Measurements from ENCODE around the gene EIF3L. TPM values are rescaled to one million over a fixed set of nuclear protein-coding genes. Genes with fewer than 3 reads are reported as not detected.
A peak's percentile ranks its signal among the peaks of the same experiment; 100 is the strongest.

Gene EIF3L
- total and polyA plus RNA-seq, 9 of the 15 experiments (the other 6 are each of a cell fraction or from before 2014, with no cell fraction given), result 257 to 699 (median 368) TPM

- peak; percentile 14 for TF ChIP-seq GTF3C2 (IDR thresholded peaks at IDR 0.05; ENCODE audit: borderline replicate concordance, extremely low read depth, insufficient read length)
- peak; percentile 57; the same call in 1 of the 2 replicates for TF ChIP-seq CEBPB (tag; IDR thresholded peaks at IDR 0.05)
- TF ChIP-seq HOMEZ (CRISPR knock-in tag; IDR thresholded peaks at IDR 0.05), result no peak
- TF ChIP-seq HNRNPLL (IDR thresholded peaks at IDR 0.05; ENCODE audit: low read depth, low read length, poor library complexity, severe bottlenecking), result peak; percentile 70
- TF ChIP-seq PHF20 (IDR thresholded peaks at IDR 0.05; ENCODE audit: partially characterized antibody), result no peak
- TF ChIP-seq UBTF (IDR thresholded peaks at IDR 0.05; ENCODE audit: borderline replicate concordance in 1 of 2, low read depth in 2 of 2, low read length in 2 of 2), result 0 out of 4 replicates have a peak, but pooled peaks of 1 of the 2 experiments have one; percentile 42
- peak; percentile 93 for TF ChIP-seq CHD2 (IDR thresholded peaks at IDR 0.05; ENCODE audit: low read depth, low read length)
- no peak for TF ChIP-seq GATAD2A (IDR thresholded peaks at IDR 0.05)
- TF ChIP-seq VEZF1 (CRISPR knock-in tag; IDR thresholded peaks at IDR 0.05), result 0 out of 2 replicates have a peak, but pooled peaks have one; percentile 10
- TF ChIP-seq MTA1 (IDR thresholded peaks at IDR 0.05; ENCODE audit: borderline replicate concordance), result 0 out of 2 replicates have a peak, but pooled peaks have one; percentile 29
- TF ChIP-seq CEBPG (CRISPR knock-in tag; IDR thresholded peaks at IDR 0.05), result no peak
- peak in 1 of 2 experiments; percentile 63; a peak in 2 of 4 replicates for TF ChIP-seq CEBPG (tag; conservative IDR thresholded peaks at IDR 0.05 in 1 of 2, IDR thresholded peaks at IDR 0.05 in 1 of 2)
- peak in 1 of 3 experiments; percentile 92; a peak in 2 of 6 replicates for TF ChIP-seq ZBTB11 (CRISPR knock-in tag; IDR thresholded peaks at IDR 0.05)
Measured at GRCh38 chr22:37848587-37849088, 581 bp upstream of the EIF3L start (continued).

All from K562 (cell line).